WI38 (cell line): ENCODE data around the gene CNGA4.

Source experiments
- H3K4me3 ChIP-seq: 2 replicates; pipeline ENCODE4 v1.5.1; 2011; ENCODE audit warnings: low read depth, mild to moderate bottlenecking, control low read depth, low read length
- TF ChIP-seq, protein P1 (sequence below): IDR thresholded peaks from 2 replicates; pipeline ENCODE4 v1.5.1; 2012; ENCODE audit warnings: low read depth, mild to moderate bottlenecking, control low read depth, low read length

CNGA4 gene

GRCh38 chr11:6238902-6239301, at the start of gene CNGA4:
Gene CNGA4 (plus strand): TSS chr11:6239089. CDS start chr11:6239207, 118 bp downstream.
- TF ChIP-seq, protein P1, sequence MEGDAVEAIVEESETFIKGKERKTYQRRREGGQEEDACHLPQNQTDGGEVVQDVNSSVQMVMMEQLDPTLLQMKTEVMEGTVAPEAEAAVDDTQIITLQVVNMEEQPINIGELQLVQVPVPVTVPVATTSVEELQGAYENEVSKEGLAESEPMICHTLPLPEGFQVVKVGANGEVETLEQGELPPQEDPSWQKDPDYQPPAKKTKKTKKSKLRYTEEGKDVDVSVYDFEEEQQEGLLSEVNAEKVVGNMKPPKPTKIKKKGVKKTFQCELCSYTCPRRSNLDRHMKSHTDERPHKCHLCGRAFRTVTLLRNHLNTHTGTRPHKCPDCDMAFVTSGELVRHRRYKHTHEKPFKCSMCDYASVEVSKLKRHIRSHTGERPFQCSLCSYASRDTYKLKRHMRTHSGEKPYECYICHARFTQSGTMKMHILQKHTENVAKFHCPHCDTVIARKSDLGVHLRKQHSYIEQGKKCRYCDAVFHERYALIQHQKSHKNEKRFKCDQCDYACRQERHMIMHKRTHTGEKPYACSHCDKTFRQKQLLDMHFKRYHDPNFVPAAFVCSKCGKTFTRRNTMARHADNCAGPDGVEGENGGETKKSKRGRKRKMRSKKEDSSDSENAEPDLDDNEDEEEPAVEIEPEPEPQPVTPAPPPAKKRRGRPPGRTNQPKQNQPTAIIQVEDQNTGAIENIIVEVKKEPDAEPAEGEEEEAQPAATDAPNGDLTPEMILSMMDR = no peak
- H3K4me3 ChIP-seq = no peak within 1 kb of the TSS

- no peak overlapping the region for H3K4me3 ChIP-seq
- TF ChIP-seq, protein P1 = no peak
These were observed 47.1 kb upstream of the CNGA4 start for GRCh38 chr11:6191742-6192141.

DNA sequence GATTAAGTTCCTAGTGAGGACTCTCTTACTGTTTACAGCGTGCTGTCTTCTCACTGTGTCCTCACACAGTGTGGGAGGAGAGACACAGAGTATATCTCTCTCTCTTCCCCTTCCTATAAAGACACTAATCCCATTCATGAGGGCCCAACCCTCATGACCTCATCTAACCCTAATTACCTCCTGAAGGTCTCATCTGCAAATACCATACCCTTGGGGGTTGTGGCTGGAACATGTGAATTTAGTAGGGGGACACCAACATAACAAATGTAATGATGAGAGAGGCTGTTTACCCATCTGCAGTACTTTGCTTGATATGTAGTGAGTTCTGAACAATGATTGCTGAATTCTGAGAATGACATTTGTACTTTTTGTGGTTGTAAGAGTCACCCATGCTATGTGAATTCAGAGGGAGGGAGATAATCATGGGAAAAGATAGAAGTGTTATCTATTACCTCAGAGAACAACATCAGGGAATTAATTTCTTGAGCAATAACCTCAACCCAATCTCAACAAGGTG, 44.8 kb upstream of the CNGA4 start:
- TF ChIP-seq, protein P1 = no peak
- H3K4me3 ChIP-seq = no peak overlapping the region

GRCh38 chr11:6196396-6196795, 42.5 kb upstream of the CNGA4 start:
- no peak overlapping the region for H3K4me3 ChIP-seq
- TF ChIP-seq, protein P1 = no peak

- TF ChIP-seq, protein P1 = no peak
- no peak overlapping the region for H3K4me3 ChIP-seq
These were observed 41.3 kb upstream of the CNGA4 start for GRCh38 chr11:6197466-6198200.

- H3K4me3 ChIP-seq = no peak within 1 kb of the TSS
- TF ChIP-seq, protein P1 = no peak
These were observed 39.6 kb upstream of the CNGA4 start, which contains the start of gene OR52W1 for GRCh38 chr11:6199174-6199810. Gene OR52W1 (plus strand): TSS chr11:6199224. CDS start chr11:6199224, 0 bp downstream.

DNA sequence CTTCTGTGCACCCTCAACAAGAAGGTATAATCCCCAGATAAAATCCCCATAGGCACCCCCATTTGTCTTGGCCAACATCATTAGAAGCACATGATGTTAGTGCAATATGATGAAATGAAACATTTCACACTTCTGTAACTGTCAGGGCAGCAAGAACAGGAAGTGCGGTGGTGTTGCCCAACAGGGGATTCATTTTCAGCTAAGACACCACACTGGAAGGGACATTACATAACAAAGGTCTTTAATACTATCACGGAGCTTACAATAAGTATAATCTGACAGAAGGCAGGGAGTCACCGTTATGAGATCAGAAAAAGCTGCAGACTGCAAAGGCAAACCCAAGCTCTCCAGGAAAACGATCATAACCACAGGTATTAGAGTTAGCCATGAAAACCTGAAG, 37.9 kb upstream of the CNGA4 start:
- no peak overlapping the region for H3K4me3 ChIP-seq
- TF ChIP-seq, protein P1 = no peak
